PC-9 (cell line): ENCODE data around the gene LRRC28.

Experiments used
- EZH2 ChIP-seq: fragments of 200-600 bp; sonication (generic); IDR thresholded peaks from 2 replicates; pipeline ENCODE4 v1.8.0; 2017; ENCODE audit warnings: antibody characterized with exemption, low read depth
- TF ChIP-seq, protein P1 (sequence below): fragments of 200-600 bp; sonication (generic); conservative IDR thresholded peaks from 2 replicates; pipeline ENCODE4 v1.6.1; 2017; ENCODE audit warnings: mixed run types, antibody characterized with exemption, mild to moderate bottlenecking, moderate library complexity

GRCh38 chr15:99432271-99433025, 181.2 kb downstream of the LRRC28 start:
- no peak for TF ChIP-seq EZH2
- TF ChIP-seq, protein P1, sequence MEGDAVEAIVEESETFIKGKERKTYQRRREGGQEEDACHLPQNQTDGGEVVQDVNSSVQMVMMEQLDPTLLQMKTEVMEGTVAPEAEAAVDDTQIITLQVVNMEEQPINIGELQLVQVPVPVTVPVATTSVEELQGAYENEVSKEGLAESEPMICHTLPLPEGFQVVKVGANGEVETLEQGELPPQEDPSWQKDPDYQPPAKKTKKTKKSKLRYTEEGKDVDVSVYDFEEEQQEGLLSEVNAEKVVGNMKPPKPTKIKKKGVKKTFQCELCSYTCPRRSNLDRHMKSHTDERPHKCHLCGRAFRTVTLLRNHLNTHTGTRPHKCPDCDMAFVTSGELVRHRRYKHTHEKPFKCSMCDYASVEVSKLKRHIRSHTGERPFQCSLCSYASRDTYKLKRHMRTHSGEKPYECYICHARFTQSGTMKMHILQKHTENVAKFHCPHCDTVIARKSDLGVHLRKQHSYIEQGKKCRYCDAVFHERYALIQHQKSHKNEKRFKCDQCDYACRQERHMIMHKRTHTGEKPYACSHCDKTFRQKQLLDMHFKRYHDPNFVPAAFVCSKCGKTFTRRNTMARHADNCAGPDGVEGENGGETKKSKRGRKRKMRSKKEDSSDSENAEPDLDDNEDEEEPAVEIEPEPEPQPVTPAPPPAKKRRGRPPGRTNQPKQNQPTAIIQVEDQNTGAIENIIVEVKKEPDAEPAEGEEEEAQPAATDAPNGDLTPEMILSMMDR: no peak
